COLO668 (cell line): ENCODE results near the gene CACNA1E.
A peak's percentile ranks its signal among the peaks of the same experiment; 100 is the strongest.

ENCODE experiments used
- DNase-seq: peaks from one replicate; lab custom pipeline; 2025; ENCODE audit not compliant: unreplicated experiment; lab: John Stamatoyannopoulos, UW

CACNA1E gene

GRCh38 chr1:181748013-181748412 is 264.7 kb downstream of the CACNA1E start:
- DNase-seq = no peak

GRCh38 chr1:181754103-181754502 is 270.8 kb downstream of the CACNA1E start:
- no peak for DNase-seq

- DNase-seq = no peak
Observed at GRCh38 chr1:181759481-181759880, 276.2 kb downstream of the CACNA1E start.

- no peak for DNase-seq
Observed at GRCh38 chr1:181763736-181764135, 280.4 kb downstream of the CACNA1E start.

GRCh38 chr1:181765451-181766026 is 282.2 kb downstream of the CACNA1E start:
- no peak for DNase-seq

- DNase-seq = no peak
Observed at GRCh38 chr1:181767001-181767708, 283.8 kb downstream of the CACNA1E start.

- DNase-seq = no peak
Observed at GRCh38 chr1:181768211-181768929, 285.1 kb downstream of the CACNA1E start.

GRCh38 chr1:181768930-181769280 is 285.6 kb downstream of the CACNA1E start:
- no peak for DNase-seq

GRCh38 chr1:181769846-181770245 is 286.5 kb downstream of the CACNA1E start:
- DNase-seq = no peak

- DNase-seq = no peak
Observed at GRCh38 chr1:181772714-181773113, 289.4 kb downstream of the CACNA1E start.

- no peak for DNase-seq
Observed at GRCh38 chr1:181776044-181776443, 292.7 kb downstream of the CACNA1E start.

GRCh38 chr1:181777286-181777685 is 294.0 kb downstream of the CACNA1E start:
- no peak for DNase-seq

- no peak for DNase-seq
Observed at GRCh38 chr1:181777812-181778211, 294.5 kb downstream of the CACNA1E start.

- peak; percentile 25 for DNase-seq
Observed at GRCh38 chr1:181778640-181779260, 295.4 kb downstream of the CACNA1E start.

- DNase-seq = no peak
Observed at GRCh38 chr1:181779343-181779742, 296.0 kb downstream of the CACNA1E start.

- DNase-seq = no peak
Observed at GRCh38 chr1:181783208-181783607, 299.9 kb downstream of the CACNA1E start.

GRCh38 chr1:181784039-181784683 is 300.8 kb downstream of the CACNA1E start:
- DNase-seq = no peak

GRCh38 chr1:181789395-181789794 is 306.1 kb downstream of the CACNA1E start:
- DNase-seq = no peak

- DNase-seq = no peak
Observed at GRCh38 chr1:181791721-181792120, 308.4 kb downstream of the CACNA1E start.

- no peak for DNase-seq
Observed at GRCh38 chr1:181793831-181794230, 310.5 kb downstream of the CACNA1E start.

GRCh38 chr1:181794332-181794731 is 311.0 kb downstream of the CACNA1E start:
- DNase-seq = no peak
